ENCODE measurements around the gene TEX264.

Gene TEX264

DNA sequence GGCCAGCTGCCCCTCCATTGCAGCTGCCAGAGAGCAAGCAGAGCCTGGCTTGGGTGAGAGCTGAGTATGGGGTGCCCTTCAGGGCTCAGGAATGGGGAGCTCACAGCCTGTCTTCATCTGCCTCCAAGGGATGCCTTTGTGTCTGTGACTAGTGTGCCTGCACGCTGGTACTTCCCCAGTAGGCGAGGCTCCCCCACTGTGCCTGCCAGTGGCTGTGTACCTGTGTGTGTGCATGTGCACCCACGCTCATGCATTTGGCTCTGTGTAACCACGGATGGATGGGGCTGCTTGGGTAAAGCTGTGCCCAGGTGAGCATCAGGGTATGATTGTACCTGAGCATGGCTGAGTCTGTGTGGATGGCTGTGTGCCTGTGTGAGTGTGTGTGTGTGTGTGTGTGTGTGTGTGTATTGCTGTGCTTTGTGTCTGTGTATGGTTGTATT lies 33.5 kb downstream of the TEX264 start:
- Histone ChIP-seq H3K27me3 (ENCODE audit: insufficient read depth, low read length, poor library complexity, severe bottlenecking) (no peaks in the 10 kb centered on the region), H2AFZ (ENCODE audit: low read length) (no peak overlapping the region), H3K4me3 (ENCODE audit: low read length, poor library complexity, severe bottlenecking) (no peak overlapping the region), H3K9ac (ENCODE audit: low read depth, low read length, poor library complexity, severe bottlenecking) (no peak overlapping the region), H3F3A (ENCODE audit: low read depth) (no peaks in the 10 kb centered on the region), H3K4me1 (ENCODE audit: insufficient read depth, low read length, poor library complexity, severe bottlenecking) (no peaks in the 10 kb centered on the region), H3K9me3 (ENCODE audit: insufficient read depth, low read depth, low read length) (no peaks in the 10 kb centered on the region), H3K9me2 (replicated peaks; ENCODE audit: low read depth, low read length) (no peaks in the 10 kb centered on the region), H3K36me3 (ENCODE audit: insufficient read depth, low read length) (peaks cover 53% of the 10 kb centered on the region; the same call in 1 of the 2 replicates), H3K79me2 (ENCODE audit: insufficient read depth, low read length) (no peaks in the 10 kb centered on the region), H4K20me1 (ENCODE audit: insufficient read depth, low read length, poor library complexity, severe bottlenecking) (no peaks in the 10 kb centered on the region), H3K4me2 (ENCODE audit: low read depth, low read length, poor library complexity, severe bottlenecking) (no peak overlapping the region)
- TF ChIP-seq, protein P1, sequence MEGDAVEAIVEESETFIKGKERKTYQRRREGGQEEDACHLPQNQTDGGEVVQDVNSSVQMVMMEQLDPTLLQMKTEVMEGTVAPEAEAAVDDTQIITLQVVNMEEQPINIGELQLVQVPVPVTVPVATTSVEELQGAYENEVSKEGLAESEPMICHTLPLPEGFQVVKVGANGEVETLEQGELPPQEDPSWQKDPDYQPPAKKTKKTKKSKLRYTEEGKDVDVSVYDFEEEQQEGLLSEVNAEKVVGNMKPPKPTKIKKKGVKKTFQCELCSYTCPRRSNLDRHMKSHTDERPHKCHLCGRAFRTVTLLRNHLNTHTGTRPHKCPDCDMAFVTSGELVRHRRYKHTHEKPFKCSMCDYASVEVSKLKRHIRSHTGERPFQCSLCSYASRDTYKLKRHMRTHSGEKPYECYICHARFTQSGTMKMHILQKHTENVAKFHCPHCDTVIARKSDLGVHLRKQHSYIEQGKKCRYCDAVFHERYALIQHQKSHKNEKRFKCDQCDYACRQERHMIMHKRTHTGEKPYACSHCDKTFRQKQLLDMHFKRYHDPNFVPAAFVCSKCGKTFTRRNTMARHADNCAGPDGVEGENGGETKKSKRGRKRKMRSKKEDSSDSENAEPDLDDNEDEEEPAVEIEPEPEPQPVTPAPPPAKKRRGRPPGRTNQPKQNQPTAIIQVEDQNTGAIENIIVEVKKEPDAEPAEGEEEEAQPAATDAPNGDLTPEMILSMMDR (conservative IDR thresholded peaks at IDR 0.05; ENCODE audit: low read length), result no peak
- no peak for TF ChIP-seq EZH2phosphoT487 (IDR thresholded peaks at IDR 0.05; ENCODE audit: borderline replicate concordance)

DNA sequence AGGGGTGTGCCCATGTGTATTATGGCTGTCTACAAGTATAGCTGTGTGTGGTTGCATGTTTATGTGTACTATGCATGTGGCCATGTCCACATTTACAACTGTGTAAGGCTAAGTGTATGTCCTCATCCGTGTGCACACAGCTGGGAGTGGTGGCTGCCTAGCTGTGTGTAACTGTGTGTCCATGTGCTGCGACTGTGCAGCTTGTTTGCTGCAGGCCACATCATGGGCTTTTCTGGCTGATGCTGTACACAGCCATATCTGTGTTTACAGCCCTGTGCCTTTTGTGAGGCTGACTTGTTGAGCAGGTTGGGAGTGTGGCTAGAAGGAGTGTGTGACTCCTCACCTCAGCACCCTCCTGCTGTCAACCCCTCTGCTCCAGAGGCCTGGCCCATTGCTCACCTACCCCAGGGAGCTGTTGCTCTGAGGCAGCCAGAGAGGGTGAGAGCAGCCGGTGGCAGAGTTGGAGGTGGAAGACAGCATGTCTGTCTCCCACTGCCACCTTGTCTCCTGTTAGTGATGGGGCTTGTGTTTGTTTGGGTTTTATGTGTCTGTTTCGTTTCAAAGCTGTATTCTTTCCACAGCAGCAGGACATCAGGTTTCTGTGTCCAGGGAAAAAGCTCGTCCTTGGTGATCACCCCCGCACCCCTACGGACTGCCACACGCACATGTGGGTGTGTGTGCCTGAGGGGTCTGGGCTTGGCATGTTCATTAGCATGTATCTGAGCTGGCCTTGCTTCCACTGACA lies 34.4 kb downstream of the TEX264 start:
- H3K9me2 ChIP-seq (replicated peaks; ENCODE audit: low read depth, low read length), result no peaks in the 10 kb centered on the region
- H3K36me3 ChIP-seq (ENCODE audit: insufficient read depth, low read length), result peaks cover 44% of the 10 kb centered on the region; the same call in 1 of the 2 replicates
- no peak overlapping the region for H2AFZ ChIP-seq (ENCODE audit: low read length)
- H3K9ac ChIP-seq (ENCODE audit: low read depth, low read length, poor library complexity, severe bottlenecking), result no peak overlapping the region
- H3F3A ChIP-seq (ENCODE audit: low read depth), result no peaks in the 10 kb centered on the region
- no peak overlapping the region for H3K4me3 ChIP-seq (ENCODE audit: low read length, poor library complexity, severe bottlenecking)
- TF ChIP-seq EZH2phosphoT487 (IDR thresholded peaks at IDR 0.05; ENCODE audit: borderline replicate concordance), result no peak
- TF ChIP-seq, protein P1 (conservative IDR thresholded peaks at IDR 0.05; ENCODE audit: low read length), result no peak
- no peaks in the 10 kb centered on the region for H4K20me1 ChIP-seq (ENCODE audit: insufficient read depth, low read length, poor library complexity, severe bottlenecking)
- H3K4me1 ChIP-seq (ENCODE audit: insufficient read depth, low read length, poor library complexity, severe bottlenecking), result no peaks in the 10 kb centered on the region
- H3K9me3 ChIP-seq (ENCODE audit: insufficient read depth, low read depth, low read length), result no peaks in the 10 kb centered on the region
- H3K4me2 ChIP-seq (ENCODE audit: low read depth, low read length, poor library complexity, severe bottlenecking), result no peak overlapping the region
- H3K79me2 ChIP-seq (ENCODE audit: insufficient read depth, low read length), result no peaks in the 10 kb centered on the region
- H3K27me3 ChIP-seq (ENCODE audit: insufficient read depth, low read length, poor library complexity, severe bottlenecking), result no peaks in the 10 kb centered on the region

DNA sequence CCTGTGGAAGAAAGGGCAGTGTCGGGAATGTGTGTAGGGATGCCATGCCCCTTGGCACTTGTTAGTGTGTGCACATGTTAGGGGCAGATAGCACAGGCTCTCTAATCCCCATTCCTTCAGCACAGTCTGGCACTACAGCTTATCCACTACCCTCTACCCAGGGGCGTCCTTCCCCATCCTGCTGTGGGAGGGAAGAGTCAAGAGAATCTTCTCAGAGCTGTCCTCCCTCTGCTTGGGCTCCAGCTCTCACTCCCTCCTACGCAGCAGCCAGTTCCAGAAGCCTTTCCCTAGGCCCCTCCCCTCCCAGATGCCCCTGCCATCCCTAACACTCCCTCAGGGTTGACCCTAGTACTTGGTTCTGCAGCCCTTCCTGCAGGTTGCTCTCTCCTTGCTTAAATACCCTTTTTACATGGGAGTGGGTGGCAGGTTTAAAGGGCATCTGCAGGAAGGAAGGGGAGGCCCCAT lies 35.0 kb downstream of the TEX264 start:
- no peaks in the 10 kb centered on the region for H3K9me3 ChIP-seq (ENCODE audit: insufficient read depth, low read depth, low read length)
- H3K9me2 ChIP-seq (replicated peaks; ENCODE audit: low read depth, low read length), result no peaks in the 10 kb centered on the region
- H3F3A ChIP-seq (ENCODE audit: low read depth), result no peaks in the 10 kb centered on the region
- peaks cover 38% of the 10 kb centered on the region; the same call in 1 of the 2 replicates for H3K36me3 ChIP-seq (ENCODE audit: insufficient read depth, low read length)
- no peaks in the 10 kb centered on the region for H3K27me3 ChIP-seq (ENCODE audit: insufficient read depth, low read length, poor library complexity, severe bottlenecking)
- no peaks in the 10 kb centered on the region for H3K79me2 ChIP-seq (ENCODE audit: insufficient read depth, low read length)
- no peak overlapping the region for H3K9ac ChIP-seq (ENCODE audit: low read depth, low read length, poor library complexity, severe bottlenecking)
- TF ChIP-seq EZH2phosphoT487 (IDR thresholded peaks at IDR 0.05; ENCODE audit: borderline replicate concordance), result no peak
- TF ChIP-seq, protein P1 (conservative IDR thresholded peaks at IDR 0.05; ENCODE audit: low read length), result no peak
- H3K4me1 ChIP-seq (ENCODE audit: insufficient read depth, low read length, poor library complexity, severe bottlenecking), result no peaks in the 10 kb centered on the region
- no peaks in the 10 kb centered on the region for H4K20me1 ChIP-seq (ENCODE audit: insufficient read depth, low read length, poor library complexity, severe bottlenecking)
- H3K4me3 ChIP-seq (ENCODE audit: low read length, poor library complexity, severe bottlenecking), result no peak overlapping the region
- no peak overlapping the region for H2AFZ ChIP-seq (ENCODE audit: low read length)
- no peak overlapping the region for H3K4me2 ChIP-seq (ENCODE audit: low read depth, low read length, poor library complexity, severe bottlenecking)

Measured in Loucy (cell line).